ENCODE data around the gene CITED1. TPM values are rescaled to one million over a fixed set of nuclear protein-coding genes. Genes with fewer than 3 reads are reported as not detected.

CITED1 gene
- total and polyA plus RNA-seq, 7 donors: 0.19 to 2.3 (median 0.78) TPM; not detected in 3

DNA sequence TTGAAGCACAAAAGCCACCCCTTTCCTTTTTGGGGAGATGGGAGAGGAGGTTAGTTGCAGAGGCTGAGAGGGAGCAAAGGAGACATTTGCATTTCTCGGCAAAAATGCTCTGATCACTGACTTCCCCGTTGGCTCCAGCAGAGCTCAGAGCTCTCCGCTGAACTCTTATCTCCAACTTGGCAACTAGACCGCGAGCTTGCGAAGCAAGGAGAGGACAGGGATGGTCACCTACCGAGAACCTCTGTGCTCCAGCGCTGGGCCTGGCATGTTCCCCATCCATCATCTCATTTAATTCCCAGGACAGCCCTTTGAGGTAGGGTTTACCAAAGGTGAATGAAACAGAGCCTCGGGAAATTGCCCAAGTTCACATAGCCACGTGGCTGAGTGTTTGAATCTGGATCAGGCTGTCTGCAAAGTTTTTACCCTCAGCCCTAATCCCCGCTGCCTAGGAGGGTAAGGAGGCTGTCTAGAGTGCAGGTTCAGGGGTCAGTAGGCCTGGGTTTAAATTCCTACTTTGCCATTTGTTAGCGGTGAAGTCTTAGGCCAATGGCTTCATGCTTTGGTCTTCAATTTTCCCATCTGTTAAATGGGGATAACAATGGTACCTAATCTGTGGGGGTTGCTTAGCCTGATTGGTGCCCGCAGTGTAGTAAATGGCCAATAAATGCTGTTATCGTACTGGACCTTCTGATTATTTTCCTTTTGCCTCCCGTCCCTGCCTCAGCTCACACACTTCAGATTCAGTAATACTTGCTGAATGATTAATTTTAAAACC lies 3.8 kb upstream of the CITED1 start:
- 31 to 34% (median 32%) methylated on average over 14 to 15 of the region's 15 CpGs for WGBS, 3 donors
- Histone ChIP-seq H3K4me1 (peaks cover 12% of the 10 kb centered on the region), H3K9me3 (no peaks in the 10 kb centered on the region), H3K27me3 (ENCODE audit: insufficient read depth in 3 of 3, low read length in 2 of 3) (peaks cover 0 to 67% (median 6%) of the 10 kb centered on the region in 3 donors), H3K4me3 (peak overlapping the region; percentile 28), H3K36me3 (ENCODE audit: insufficient read depth in 1 of 2, low read depth in 1 of 2) (no peaks in the 10 kb centered on the region), H3K27ac (no peak overlapping the region)
- no peak for TF ChIP-seq CTCF (IDR thresholded peaks at IDR 0.05)
- DNase-seq (no peak), ATAC-seq (no peak)
- intact Hi-C loops (cut with DNase I): loop anchor here (5.0 to 10.0 kb wide), 2 partner anchors 228 to 235 kb away; no protein-coding TSS in a partner anchor

DNA sequence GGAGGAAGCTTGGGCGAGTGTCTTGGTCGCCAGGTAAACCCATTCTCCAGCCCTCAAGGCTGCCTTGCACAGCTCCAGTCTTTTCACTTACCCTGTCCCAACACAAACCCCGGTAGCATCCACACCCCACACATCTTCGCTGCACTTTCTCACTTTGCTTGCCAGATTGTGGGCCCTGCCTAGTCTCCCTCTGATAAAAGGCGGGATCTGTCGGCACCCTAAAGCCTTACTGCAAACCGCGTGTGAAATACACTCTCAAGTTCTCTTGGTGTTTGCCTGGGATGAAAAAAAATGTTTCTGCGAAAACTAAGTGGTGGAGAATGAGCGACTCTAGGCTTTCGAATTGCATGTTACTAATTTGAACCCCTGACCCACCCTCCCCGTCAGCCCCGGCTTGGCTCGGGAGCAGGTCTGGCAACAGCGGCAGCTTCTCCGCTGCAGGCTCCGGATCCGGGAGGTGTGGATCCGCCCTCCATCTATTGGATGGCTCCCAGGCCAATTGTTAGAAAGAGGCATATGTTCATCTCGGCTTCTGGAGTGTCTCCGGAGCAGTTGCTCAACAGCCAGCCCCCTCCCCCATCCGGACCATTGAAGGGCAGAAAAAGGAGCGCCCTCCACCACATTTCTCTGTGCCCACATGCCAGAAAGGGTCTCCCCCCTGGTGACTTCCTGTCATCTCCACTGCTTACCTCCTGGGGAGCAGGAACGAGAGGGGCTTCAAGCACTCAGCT lies 3.0 kb upstream of the CITED1 start:
- Histone ChIP-seq H3K9me3 (no peaks in the 10 kb centered on the region), H3K4me1 (peaks cover 12% of the 10 kb centered on the region), H3K36me3 (ENCODE audit: insufficient read depth in 1 of 2, low read depth in 1 of 2) (no peaks in the 10 kb centered on the region), H3K27me3 (ENCODE audit: insufficient read depth in 3 of 3, low read length in 2 of 3) (peaks cover 0 to 75% (median 6%) of the 10 kb centered on the region in 3 donors), H3K27ac (no peak overlapping the region), H3K4me3 (peak overlapping the region; percentile 28)
- WGBS, 3 donors: 3 to 8% (median 3%) methylated on average over 24 of the region's 24 CpGs
- DNase-seq (peak; percentile 61 to 70), ATAC-seq (peak; percentile 49 to 72 (median 61))
- intact Hi-C loops (cut with DNase I): loop anchor here (5.0 to 10.0 kb wide), 2 partner anchors 229 to 236 kb away; no protein-coding TSS in a partner anchor
- no peak for TF ChIP-seq CTCF (IDR thresholded peaks at IDR 0.05)

GRCh38 chrX:72308209-72308565 lies 2.5 kb upstream of the CITED1 start:
- H3K4me1 ChIP-seq: peaks cover 12% of the 10 kb centered on the region
- DNase-seq: no peak
- H3K27me3 ChIP-seq (ENCODE audit: insufficient read depth in 3 of 3, low read length in 2 of 3): peaks cover 0 to 79% (median 6%) of the 10 kb centered on the region in 3 donors
- H3K9me3 ChIP-seq: no peaks in the 10 kb centered on the region
- TF ChIP-seq CTCF (IDR thresholded peaks at IDR 0.05): no peak
- H3K4me3 ChIP-seq: peak overlapping the region; percentile 71
- intact Hi-C loops (cut with DNase I): loop anchor here (5.0 to 10.0 kb wide), 2 partner anchors 229 to 237 kb away; no protein-coding TSS in a partner anchor
- no peak for ATAC-seq
- 21 to 31% (median 30%) methylated on average over 10 to 11 of the region's 11 CpGs for WGBS, 3 donors
- no peaks in the 10 kb centered on the region for H3K36me3 ChIP-seq (ENCODE audit: insufficient read depth in 1 of 2, low read depth in 1 of 2)
- no peak overlapping the region for H3K27ac ChIP-seq

- DNase-seq (no peak), ATAC-seq (no peak)
- no peaks in the 10 kb centered on the region for H3K9me3 ChIP-seq
- H3K4me3 ChIP-seq: peak overlapping the region; percentile 71
- H3K27me3 ChIP-seq (ENCODE audit: insufficient read depth in 3 of 3, low read length in 2 of 3): peaks cover 0 to 79% (median 6%) of the 10 kb centered on the region in 3 donors
- H3K27ac ChIP-seq: no peak overlapping the region
- peaks cover 12% of the 10 kb centered on the region for H3K4me1 ChIP-seq
- 12 to 18% (median 15%) methylated on average over 15 to 17 of the region's 17 CpGs for WGBS, 3 donors
- intact Hi-C loops (cut with DNase I): loop anchor here (5.0 to 10.0 kb wide), 2 partner anchors 230 to 237 kb away; no protein-coding TSS in a partner anchor
- no peaks in the 10 kb centered on the region for H3K36me3 ChIP-seq (ENCODE audit: insufficient read depth in 1 of 2, low read depth in 1 of 2)
- TF ChIP-seq CTCF (IDR thresholded peaks at IDR 0.05): no peak
These were observed 1.9 kb upstream of the CITED1 start for GRCh38 chrX:72307646-72308051.

All from psoas muscle (tissue), 8 donors.